Thyroid gland (tissue), 4 donors: ENCODE results near the gene SETD1B. TPM values are rescaled to one million over a fixed set of nuclear protein-coding genes. Genes with fewer than 3 reads are reported as not detected.

Experiments
- DNase-seq, 2 donors: peaks; one replicate each; pipeline ENCODE4 v3.0.0-alpha.2; 2019
- H3K27ac ChIP-seq, 3 donors: fragments of 200-600 bp; sonication (generic); 1 replicate in 2 of 3; 2 replicates in 1 of 3; pipeline ENCODE4 v1.5.1; 2016 to 2019; ENCODE audit warnings: mild to moderate bottlenecking in 1 of 3, moderate library complexity in 1 of 3
- H3K27me3 ChIP-seq: fragments of 200-600 bp; sonication (generic); one replicate; pipeline ENCODE4 v1.5.1; 2019
- H3K36me3 ChIP-seq, 2 donors: fragments of 200-600 bp; sonication (generic); one replicate each; pipeline ENCODE4 v1.5.1; 2016 to 2019
- H3K4me1 ChIP-seq, 2 donors: fragments of 200-600 bp; sonication (generic); one replicate each; pipeline ENCODE4 v1.5.1; 2017 to 2019
- H3K4me3 ChIP-seq, 3 donors: fragments of 200-600 bp; sonication (generic); replicated peaks in 1 of 3; 1 replicate in 2 of 3; 2 replicates in 1 of 3; pipeline ENCODE4 v1.5.1; 2016; ENCODE audit warnings: mild to moderate bottlenecking in 1 of 3
- H3K9me3 ChIP-seq: fragments of 200-600 bp; sonication (generic); one replicate; pipeline ENCODE4 v1.5.1; 2017
- POLR2A ChIP-seq, 2 donors: fragments of 450-650 bp; IDR thresholded peaks; one replicate each; pipeline ENCODE4 v1.6.1; 2017; ENCODE audit warnings: antibody characterized with exemption in 2 of 2, mild to moderate bottlenecking in 2 of 2, moderate library complexity in 1 of 2
- WGBS, 2 donors: methylation state at CpG; one replicate each; pipeline ENCODE4 v1.1.5; 2017; 5-methylcytosine and 5-hydroxymethylcytosine counted together
- intact Hi-C: fragments of 100-400 bp; cut with DNase I; formaldehyde crosslinking; loops from one replicate; pipeline ENCODE4 v1.15.1; 2023
- total RNA-seq, 4 donors: library from RNA; depleted of rRNA; stranded (reverse); fragments of >200 nt; gene quantifications; one replicate each; pipeline ENCODE4 v1.2.3, GENCODE V29; 2016
- TF ChIP-seq, protein P1 (sequence below), 6 experiments: fragments of 200-600 bp in 3 of 6; fragments of 450-650 bp in 3 of 6; sonication (generic) in 3 of 6; IDR thresholded peaks; one replicate each; pipeline ENCODE4 v1.5.1; 2016 to 2019; ENCODE audit warnings: antibody characterized with exemption in 6 of 6, mild to moderate bottlenecking in 2 of 6, inconsistent platforms in 1 of 6, moderate library complexity in 1 of 6

Gene SETD1B
- total RNA-seq, 4 donors from 2014 or later, result 7.3 to 16.5 (median 11.7) TPM

DNA sequence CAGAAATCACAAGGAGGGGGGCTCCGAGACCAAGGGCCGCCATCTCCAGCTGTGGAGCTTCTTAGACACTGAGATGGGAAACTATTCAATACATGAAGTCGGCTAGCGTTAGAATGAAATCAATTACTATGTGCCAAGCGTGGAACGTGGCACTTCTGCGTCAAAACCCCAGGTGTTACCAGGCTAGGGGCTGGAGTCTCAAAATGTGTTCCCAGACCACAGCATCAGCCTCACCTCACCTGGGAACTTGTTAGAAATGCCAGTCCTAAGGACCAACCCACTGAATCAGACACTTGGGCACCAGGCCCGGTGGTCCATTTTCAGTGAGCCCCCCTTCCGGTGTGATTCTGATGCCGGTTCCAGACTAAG, 5.0 kb upstream of the SETD1B start:
- peak overlapping the region in 1 of 3 donors; percentile 89 for H3K4me3 ChIP-seq
- H3K9me3 ChIP-seq, result no peaks in the 10 kb centered on the region
- 74 to 81% methylated on average over 7 to 10 of the region's 10 CpGs for WGBS, 2 donors
- no peaks in the 10 kb centered on the region for H3K36me3 ChIP-seq
- intact Hi-C loops, result no loop called here
- TF ChIP-seq POLR2A (IDR thresholded peaks at IDR 0.05), result no peak
- TF ChIP-seq, protein P1, sequence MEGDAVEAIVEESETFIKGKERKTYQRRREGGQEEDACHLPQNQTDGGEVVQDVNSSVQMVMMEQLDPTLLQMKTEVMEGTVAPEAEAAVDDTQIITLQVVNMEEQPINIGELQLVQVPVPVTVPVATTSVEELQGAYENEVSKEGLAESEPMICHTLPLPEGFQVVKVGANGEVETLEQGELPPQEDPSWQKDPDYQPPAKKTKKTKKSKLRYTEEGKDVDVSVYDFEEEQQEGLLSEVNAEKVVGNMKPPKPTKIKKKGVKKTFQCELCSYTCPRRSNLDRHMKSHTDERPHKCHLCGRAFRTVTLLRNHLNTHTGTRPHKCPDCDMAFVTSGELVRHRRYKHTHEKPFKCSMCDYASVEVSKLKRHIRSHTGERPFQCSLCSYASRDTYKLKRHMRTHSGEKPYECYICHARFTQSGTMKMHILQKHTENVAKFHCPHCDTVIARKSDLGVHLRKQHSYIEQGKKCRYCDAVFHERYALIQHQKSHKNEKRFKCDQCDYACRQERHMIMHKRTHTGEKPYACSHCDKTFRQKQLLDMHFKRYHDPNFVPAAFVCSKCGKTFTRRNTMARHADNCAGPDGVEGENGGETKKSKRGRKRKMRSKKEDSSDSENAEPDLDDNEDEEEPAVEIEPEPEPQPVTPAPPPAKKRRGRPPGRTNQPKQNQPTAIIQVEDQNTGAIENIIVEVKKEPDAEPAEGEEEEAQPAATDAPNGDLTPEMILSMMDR (IDR thresholded peaks at IDR 0.05), result no peak
- peak overlapping the region; percentile 100 for H3K27ac ChIP-seq
- H3K4me1 ChIP-seq, result peaks cover 54 to 64% of the 10 kb centered on the region in 2 donors
- no peaks in the 10 kb centered on the region for H3K27me3 ChIP-seq
- DNase-seq, result no peak

DNA sequence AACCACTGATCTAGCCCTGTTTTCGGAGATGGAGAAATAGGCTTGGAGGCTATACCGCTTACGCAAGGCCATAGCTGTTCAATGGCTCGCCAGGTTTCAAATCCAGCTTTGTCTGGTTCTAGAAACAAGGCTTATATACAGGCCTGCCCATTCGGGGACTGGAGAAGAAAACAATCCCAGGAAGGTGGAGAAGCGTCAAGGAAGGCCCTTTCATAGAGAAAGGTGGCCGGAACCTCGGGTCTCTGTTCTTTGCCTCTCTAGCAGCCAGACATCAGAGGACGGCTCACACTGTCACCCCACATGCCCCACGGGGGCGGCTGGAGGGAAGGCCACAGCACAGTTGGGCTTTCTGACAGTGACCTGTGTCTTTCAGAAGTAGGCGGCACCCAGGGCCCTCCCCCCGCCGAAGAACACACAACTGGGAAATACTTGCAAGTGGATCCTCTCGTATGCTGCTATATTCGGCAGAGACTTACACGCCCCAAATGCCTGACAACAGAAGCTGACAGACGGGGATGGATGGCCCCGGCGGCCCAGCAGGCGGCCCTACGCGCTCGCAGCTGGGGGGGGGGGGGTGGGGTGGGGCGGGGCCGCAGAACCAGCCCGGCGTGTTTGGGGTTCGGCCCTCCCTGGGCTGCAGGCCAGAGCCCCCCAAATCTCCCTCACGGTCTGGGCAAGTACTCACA, 4.5 kb upstream of the SETD1B start:
- peaks cover 48 to 62% of the 10 kb centered on the region in 2 donors for H3K4me1 ChIP-seq
- WGBS, 2 donors, result 40 to 49% methylated on average over 9 to 14 of the region's 30 CpGs
- peak overlapping the region; percentile 100 for H3K27ac ChIP-seq
- no peaks in the 10 kb centered on the region for H3K27me3 ChIP-seq
- peak overlapping the region in 1 of 3 donors; percentile 89 for H3K4me3 ChIP-seq
- H3K36me3 ChIP-seq, result no peaks in the 10 kb centered on the region
- peak in 1 of 2 donors; percentile 0 for TF ChIP-seq POLR2A (IDR thresholded peaks at IDR 0.05)
- TF ChIP-seq, protein P1 (IDR thresholded peaks at IDR 0.05), result peak in 1 of 6 experiments; percentile 22
- H3K9me3 ChIP-seq, result no peaks in the 10 kb centered on the region
- intact Hi-C loops, result no loop called here
- DNase-seq, result peak; percentile 74 to 76

DNA sequence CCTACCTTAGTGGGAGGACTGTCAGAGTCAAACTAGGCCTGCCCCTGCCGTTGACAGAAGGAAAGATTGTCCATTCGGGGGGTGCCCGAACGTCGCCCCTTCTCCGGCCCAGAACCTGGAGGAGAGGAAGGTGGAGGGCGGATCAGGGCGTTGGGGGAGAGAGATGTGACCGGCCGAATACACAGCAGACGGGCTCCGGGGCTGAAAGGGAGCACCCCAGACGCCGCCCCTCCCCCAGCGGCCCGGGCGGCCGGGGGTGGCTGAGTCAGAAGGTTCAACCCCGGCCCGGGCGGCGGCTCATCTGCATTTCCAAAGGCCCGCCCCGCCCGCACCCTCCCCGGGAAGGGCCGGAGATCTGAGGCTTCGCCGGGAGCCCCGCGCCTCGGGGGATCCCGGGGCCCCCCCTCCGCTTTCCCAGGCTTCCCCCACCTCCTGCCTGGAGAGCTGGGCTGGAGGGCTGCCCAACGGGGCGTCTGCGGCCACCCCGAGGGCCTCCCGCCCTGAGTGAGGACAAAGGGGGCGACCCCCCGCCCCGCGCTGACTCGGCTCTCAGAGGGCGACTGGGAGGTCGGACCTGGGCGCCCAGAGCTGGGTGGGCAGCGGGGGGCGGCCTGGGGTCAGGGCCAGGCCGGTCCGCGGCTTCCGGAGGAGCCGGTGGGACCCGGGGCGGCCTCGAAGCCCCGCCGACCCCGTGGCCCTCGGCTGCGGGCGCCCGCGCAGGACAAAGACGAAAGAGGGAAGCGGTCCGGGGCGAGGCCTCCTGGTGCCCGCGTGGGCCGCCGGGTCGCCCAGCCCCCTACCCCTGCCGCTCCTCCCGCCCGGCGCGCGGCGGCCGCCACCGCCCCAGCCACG, 3.7 kb upstream of the SETD1B start:
- intact Hi-C loops, result no loop called here
- TF ChIP-seq, protein P1 (IDR thresholded peaks at IDR 0.05), result no peak
- peak in 1 of 2 donors; percentile 39 for TF ChIP-seq POLR2A (IDR thresholded peaks at IDR 0.05)
- Histone ChIP-seq H3K4me3 (peak overlapping the region; percentile 43 to 89 (median 51)), H3K27me3 (no peaks in the 10 kb centered on the region), H3K36me3 (no peaks in the 10 kb centered on the region), H3K4me1 (peaks cover 41 to 58% of the 10 kb centered on the region in 2 donors), H3K27ac (peak overlapping the region; percentile 100), H3K9me3 (no peaks in the 10 kb centered on the region)
- WGBS, 2 donors, result 0 to 1% methylated on average over 3 to 12 of the region's 84 CpGs
- peak; percentile 88 for DNase-seq

DNA sequence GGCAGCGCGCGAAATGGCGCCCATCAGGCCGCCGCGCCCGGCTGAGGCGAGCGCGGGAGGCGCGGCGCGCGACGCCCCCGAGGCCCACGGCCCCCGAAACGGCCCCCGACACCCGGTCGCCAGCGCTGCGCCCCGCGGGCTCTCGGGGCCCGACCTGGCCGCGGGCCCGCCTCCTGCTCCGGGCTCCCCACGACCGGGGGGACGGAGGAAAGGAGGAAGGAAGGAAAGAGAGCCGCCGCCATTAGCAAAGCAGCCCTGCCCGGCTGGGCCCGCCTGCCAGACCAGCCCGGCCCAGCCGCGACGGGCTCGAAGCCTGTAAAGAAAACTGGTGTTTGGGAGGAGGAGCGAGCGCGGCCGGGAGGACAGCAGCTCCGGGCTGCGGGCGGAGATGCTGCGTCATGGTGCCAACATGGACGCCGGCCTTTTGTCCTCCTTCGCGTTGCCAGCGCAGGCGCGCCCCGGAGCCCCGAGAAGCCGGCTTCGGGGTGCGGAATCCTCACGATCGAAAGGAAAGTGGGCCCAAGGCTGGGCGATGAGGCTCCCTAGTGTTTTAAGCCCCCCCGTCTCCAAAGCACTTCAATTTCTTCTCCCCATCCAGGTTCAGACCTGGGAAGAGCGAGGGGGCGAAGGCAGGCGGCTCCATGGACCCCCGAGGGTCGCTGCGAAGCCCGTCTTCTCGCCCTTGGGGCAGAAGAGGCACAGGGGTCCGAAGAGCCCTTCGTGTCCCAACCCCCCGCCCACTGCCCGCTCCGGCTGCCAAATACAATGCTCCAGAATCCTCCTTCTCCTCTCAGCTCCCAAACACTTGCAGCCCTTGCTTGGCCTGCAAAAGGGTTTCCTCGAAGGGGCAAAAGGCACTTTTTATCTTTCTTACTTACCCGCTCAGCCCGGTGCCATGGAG, 2.9 kb upstream of the SETD1B start:
- Histone ChIP-seq H3K36me3 (no peaks in the 10 kb centered on the region), H3K4me1 (peaks cover 37 to 56% of the 10 kb centered on the region in 2 donors), H3K9me3 (no peaks in the 10 kb centered on the region), H3K4me3 (peak overlapping the region; percentile 2 to 89 (median 29)), H3K27me3 (no peaks in the 10 kb centered on the region), H3K27ac (peak overlapping the region; percentile 100)
- intact Hi-C loops, result no loop called here
- 1% methylated on average over 51 to 69 of the region's 86 CpGs for WGBS, 2 donors
- peak; percentile 82 to 84 for DNase-seq
- TF ChIP-seq, protein P1 (IDR thresholded peaks at IDR 0.05), result no peak
- TF ChIP-seq POLR2A (IDR thresholded peaks at IDR 0.05), result peak in 1 of 2 donors; percentile 88
